Left ventricle myocardium inferior (tissue), 1 donor: ENCODE measurements around the gene CRKL. TPM values are rescaled to one million over a fixed set of nuclear protein-coding genes. Genes with fewer than 3 reads are reported as not detected.

Experiments
- DNase-seq: peaks from one replicate; pipeline ENCODE4 v3.0.0-alpha.2; 2020
- H3K27ac ChIP-seq: fragments of 200-600 bp; replicated peaks from 2 replicates; pipeline ENCODE4 v1.8.0; 2021
- H3K27me3 ChIP-seq: fragments of 200-600 bp; 2 replicates; pipeline ENCODE4 v1.8.0; 2021; ENCODE audit warnings: low read depth
- H3K36me3 ChIP-seq: fragments of 200-600 bp; 2 replicates; pipeline ENCODE4 v1.8.0; 2021
- H3K4me1 ChIP-seq: fragments of 200-600 bp; 2 replicates; pipeline ENCODE4 v1.8.0; 2021
- H3K4me3 ChIP-seq: fragments of 200-600 bp; 2 replicates; pipeline ENCODE4 v1.8.0; 2021; ENCODE audit warnings: mild to moderate bottlenecking, moderate library complexity
- H3K9me3 ChIP-seq: fragments of 200-600 bp; replicated peaks from 2 replicates; pipeline ENCODE4 v1.8.0; 2021
- CTCF ChIP-seq: fragments of 200-600 bp; IDR thresholded peaks from 2 replicates; pipeline ENCODE4 v1.8.0; 2021; ENCODE audit warnings: antibody characterized with exemption, mild to moderate bottlenecking, borderline replicate concordance
- intact Hi-C: fragments of 100-400 bp; cut with micrococcal nuclease; formaldehyde crosslinking; loops from one replicate; pipeline ENCODE4 v1.11.0; 2022
- long read RNA-seq: library from polyadenylated mRNA; unstranded; transcript quantifications from one replicate; pipeline ENCODE4 v2.0.0, GENCODE V29; 2021
- total RNA-seq: library from RNA; stranded (reverse); fragmentation: NEBNext Ultra II Directional; extraction: Animal tissue kit (Norgen Biotek cat#: 25700); gene quantifications from one replicate; pipeline ENCODE4 v1.2.1, GENCODE V29; 2021
- donor health status: DM: no; HTN: yes; CAD: no; lungs with severe emphysema.

The CRKL gene, protein sequence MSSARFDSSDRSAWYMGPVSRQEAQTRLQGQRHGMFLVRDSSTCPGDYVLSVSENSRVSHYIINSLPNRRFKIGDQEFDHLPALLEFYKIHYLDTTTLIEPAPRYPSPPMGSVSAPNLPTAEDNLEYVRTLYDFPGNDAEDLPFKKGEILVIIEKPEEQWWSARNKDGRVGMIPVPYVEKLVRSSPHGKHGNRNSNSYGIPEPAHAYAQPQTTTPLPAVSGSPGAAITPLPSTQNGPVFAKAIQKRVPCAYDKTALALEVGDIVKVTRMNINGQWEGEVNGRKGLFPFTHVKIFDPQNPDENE
- total RNA-seq, result 52.6 TPM
- long read RNA-seq, full-length matches to known transcripts, result 46 of 74 reads
- long read RNA-seq, partial matches to known transcripts, result 19 of 74 reads
- long read RNA-seq, other reads (novel, unspliced or antisense), result 9 of 74 reads

DNA sequence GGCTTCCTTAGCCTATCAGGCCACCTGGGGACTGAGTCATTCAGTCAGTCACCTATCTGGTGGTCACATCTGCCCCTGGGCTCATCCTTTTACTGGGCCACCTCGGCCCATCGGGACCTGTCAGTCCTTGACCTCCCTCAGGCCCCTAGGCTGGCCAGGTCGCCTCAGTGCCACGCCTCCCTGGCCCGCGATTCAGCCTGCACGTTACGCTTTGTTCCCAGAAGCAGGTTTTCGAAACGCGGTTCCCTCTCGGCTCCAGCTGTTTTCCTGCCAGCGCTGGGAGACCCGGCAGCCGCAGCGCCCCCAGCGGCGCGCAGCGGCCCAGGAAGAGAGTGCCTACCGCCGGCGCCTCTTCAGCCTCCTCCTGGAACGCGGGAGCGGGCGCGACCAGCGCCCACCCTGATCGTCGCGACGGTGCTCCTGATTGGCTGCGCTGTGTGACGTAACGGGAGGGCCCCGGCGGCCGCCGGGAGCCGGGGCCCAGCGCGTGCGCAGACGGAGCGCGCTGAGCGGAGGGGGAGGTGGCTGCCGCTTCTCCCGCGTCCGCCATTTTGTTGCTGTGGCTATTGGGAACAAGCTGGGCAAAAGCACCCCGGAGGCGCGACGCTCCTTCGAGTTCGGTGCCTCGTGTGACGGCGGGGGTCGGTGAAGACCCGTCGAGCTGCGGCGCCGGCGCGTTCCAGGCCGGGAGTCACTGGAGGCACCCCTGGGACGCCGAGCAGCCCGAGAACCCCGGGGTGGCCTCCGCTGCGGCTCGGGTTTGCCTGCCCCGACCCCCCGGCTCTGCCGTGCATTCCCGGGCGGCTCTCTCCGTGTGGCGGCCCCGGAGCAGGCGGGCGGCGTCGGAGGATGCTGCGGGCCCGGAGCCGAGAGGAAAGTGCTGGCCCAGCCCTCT, at the start of gene CRKL:
Gene CRKL, plus strand, starts transcription at position 492 of the 895 bp plus-strand sequence. CDS start 528 bp downstream, outside the sequence.
- peak; percentile 97 for TF ChIP-seq CTCF
- Histone ChIP-seq H3K4me3 (peak within 1 kb of the TSS; percentile 94), H3K9me3 (no peaks in the 10 kb centered on the region), H3K27ac (peak within 1 kb of the TSS; percentile 95), H3K27me3 (no peaks in the 10 kb centered on the region), H3K4me1 (peaks cover 55% of the 10 kb centered on the region), H3K36me3 (no peaks in the 10 kb centered on the region)
- intact Hi-C loops, result no loop called here
- DNase-seq, result peak; percentile 96

DNA sequence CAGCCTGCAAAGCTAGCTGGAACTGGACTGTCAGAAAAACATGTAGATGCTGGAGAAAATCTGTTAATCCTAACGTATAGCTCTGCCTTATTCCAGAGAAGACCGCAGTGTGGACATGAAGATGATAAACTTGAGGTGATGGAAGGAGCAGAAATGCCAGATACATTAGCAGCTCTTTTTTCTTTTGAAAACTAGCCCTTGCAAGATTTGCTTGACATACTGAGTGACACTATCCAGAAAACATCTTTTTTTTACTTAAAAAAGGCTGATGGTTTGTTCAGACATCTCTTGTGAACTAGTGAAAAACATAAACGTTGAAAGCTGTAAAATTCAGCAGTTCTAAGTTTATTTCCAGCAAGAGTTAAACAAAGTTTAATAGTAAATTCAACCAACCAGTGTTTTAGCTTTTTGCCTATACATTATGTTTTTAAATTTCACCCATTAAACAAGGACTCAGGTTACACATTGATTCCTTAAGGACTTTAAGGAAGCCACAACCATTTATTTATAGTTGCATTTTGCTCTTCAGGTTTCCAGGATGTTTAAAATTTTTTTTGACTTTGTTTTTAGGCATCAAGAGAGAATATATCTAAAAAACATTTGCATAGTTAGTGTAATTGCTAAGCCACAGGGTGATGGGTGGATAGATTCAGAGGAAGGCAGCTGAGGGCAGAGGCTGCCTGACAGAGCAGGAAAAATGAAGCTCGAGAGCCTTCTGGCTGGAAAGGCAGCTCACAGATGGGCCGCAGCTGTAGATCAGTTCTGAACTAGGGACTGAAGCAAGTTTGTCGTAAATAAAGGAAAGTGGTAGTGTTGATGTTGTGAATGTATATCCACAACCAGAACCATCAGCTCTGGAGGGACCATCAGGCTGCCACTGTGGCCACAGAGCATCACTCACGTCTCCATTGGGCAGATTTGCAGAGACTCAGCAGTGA, 48.9 kb upstream of the CRKL start:
- no peaks in the 10 kb centered on the region for H3K27me3 ChIP-seq
- H3K9me3 ChIP-seq, result no peaks in the 10 kb centered on the region
- intact Hi-C loops, result no loop called here
- H3K27ac ChIP-seq, result peak overlapping the region; percentile 82
- no peak overlapping the region for H3K4me3 ChIP-seq
- H3K36me3 ChIP-seq, result peaks cover 32% of the 10 kb centered on the region
- DNase-seq, result no peak
- peaks cover 34% of the 10 kb centered on the region for H3K4me1 ChIP-seq
- no peak for TF ChIP-seq CTCF

DNA sequence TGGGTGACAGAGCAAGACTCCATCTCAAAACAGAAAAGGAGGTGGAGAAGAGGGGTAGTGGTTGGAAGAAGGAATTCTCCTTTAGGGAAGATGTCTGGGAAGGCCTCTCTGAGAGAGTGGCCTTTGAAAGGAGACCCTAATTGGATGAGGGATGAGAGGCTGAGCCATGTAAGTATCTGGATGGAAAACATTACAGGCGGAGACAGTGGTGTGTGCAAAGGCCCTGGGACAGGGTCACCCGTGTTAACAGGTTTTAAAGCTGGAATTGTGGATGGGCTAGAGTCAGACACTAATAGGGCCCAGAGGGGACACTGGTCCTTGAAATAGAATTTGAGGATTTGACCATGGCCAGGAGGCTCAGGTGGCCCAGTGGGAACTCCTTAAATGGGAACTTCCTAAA, 48.0 kb upstream of the CRKL start:
- peak overlapping the region; percentile 13 for H3K27ac ChIP-seq

GRCh38 chr22:20873214-20873613, 44.0 kb upstream of the CRKL start:
- Histone ChIP-seq H3K4me3 (no peak overlapping the region), H3K27me3 (no peaks in the 10 kb centered on the region), H3K9me3 (no peaks in the 10 kb centered on the region), H3K4me1 (peaks cover 3% of the 10 kb centered on the region), H3K36me3 (peaks cover 69% of the 10 kb centered on the region), H3K27ac (no peak overlapping the region)
- intact Hi-C loops, result no loop called here
- no peak for TF ChIP-seq CTCF
- no peak for DNase-seq

More for the DNA sequence above, 48.0 kb upstream of the CRKL start:
- no peak for DNase-seq
- intact Hi-C loops, result no loop called here
- Histone ChIP-seq H3K4me1 (peaks cover 34% of the 10 kb centered on the region), H3K27me3 (no peaks in the 10 kb centered on the region), H3K36me3 (peaks cover 35% of the 10 kb centered on the region), H3K4me3 (no peak overlapping the region), H3K9me3 (no peaks in the 10 kb centered on the region)
- TF ChIP-seq CTCF, result no peak

DNA sequence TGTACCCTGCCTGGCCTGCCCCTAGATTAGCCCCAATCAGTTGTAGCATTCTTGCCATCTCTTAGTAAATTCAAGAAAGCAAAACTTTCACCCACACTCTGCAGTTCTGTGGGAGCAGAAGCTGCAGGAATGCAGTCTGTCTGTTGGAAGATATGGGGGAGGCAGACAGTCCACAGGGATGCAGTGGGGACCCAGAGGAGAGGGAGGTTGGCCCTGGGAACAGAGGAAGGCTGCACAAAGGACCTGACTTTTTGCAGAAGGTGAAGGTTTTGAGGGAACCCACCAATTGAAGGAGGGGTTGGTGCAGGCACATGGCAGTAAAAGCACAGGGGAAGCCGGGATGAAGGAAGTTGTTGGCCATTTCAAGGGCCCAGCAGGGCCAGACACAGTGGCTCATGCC, 41.9 kb upstream of the CRKL start:
- Histone ChIP-seq H3K36me3 (peaks cover 67% of the 10 kb centered on the region), H3K9me3 (no peaks in the 10 kb centered on the region), H3K27me3 (no peaks in the 10 kb centered on the region), H3K4me1 (no peaks in the 10 kb centered on the region), H3K4me3 (no peak overlapping the region), H3K27ac (no peak overlapping the region)
- intact Hi-C loops, result no loop called here
- TF ChIP-seq CTCF, result no peak
- no peak for DNase-seq
